ENCODE data around the gene AKR7A2.
"Not testable (repeated sequence)": the region's sequence is repeated elsewhere in the genome, so short reads cannot be mapped to it uniquely, and the experiment has no call there.

AKR7A2 gene

DNA sequence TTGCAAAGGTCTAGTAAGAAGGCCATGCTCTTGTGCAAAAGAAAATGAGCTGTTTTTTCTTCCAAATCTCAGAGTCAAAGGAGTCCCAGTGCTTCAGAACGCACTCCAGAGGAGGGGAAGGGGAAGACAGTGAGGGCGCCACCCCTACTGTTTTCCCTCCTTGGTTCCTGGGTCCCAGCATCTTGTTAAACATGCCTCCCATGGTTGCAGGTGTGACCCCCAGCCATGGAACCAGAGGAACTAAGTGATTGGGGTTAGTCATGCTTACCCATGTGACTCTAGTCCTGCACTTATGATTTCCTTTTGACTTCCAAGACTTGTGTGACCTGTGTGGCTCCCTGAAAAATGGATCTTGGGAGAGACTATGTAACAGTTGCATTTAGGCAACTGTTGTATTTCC lies 17.3 kb downstream of the AKR7A2 start:
- no peak for DNase-seq

DNA sequence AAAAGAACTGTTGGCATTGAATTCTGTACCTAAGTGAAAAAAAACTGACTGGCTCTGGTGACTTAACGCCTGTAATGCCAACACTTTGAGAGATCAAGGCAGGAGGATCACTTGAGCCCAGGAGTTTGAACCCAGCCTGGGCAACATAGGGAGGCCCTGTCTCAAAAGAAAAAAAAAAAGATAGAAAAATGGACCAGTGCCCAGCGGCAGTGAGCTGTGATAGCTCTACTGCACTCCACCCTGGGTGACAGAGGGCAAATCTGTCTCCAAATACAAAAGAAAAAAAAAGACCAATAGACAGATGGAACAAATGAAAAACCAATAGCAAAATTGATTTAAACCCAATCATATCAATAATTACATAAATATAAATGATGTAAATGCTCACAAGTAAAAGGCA lies 22.7 kb downstream of the AKR7A2 start:
- DNase-seq = no peak

DNA sequence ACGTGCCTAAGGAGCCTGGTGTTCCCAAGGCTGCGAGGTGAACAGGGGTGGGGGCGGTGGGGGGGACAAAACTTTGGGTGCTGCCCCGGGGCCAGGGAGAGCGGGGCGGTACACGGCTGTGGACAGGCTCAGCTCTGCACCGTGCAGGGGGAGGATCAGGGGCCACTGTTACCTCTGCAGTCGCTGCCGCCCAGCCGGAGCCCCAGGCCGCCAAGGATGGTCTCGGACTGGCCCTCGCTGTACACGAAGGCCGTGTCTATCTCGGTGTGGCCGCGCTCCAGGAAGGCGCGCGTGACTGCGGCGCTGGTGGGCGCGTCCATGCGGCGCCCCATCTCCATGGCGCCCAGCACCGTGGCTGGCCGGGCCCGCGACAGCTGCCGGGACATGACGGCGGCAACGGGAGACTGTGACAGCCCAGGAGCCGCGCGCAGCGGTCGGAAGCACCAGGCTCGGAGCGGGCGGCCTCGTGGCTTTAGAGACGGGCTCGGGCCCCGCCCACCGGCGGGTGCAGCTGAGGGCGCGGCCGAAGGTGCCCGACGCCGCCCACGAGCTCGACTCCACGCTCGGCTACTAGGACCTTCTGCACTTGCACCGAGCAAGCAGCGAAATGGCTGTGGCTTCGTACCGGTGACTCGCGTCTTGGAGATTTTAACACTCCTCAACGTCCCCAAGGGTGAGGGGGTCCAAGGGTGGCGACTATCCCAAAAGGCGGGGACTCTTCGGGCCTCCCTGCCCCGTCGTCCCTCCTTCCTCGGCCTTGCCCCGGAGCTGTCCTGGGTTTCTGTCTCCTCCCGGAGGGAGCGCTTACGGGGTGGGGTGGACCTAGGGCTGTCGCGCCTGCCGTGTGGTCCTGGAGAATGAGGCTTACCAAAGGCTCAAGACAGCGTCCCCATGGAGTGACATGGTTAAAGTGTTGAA lies 23.4 kb downstream of the AKR7A2 start, which contains the start of gene AKR7A3:
Gene AKR7A3, minus strand, starts transcription at position 447 of the 918 bp plus-strand sequence. Its CDS starts 61 bp downstream, at position 386.
- not testable (repeated sequence) for DNase-seq

- DNase-seq = no peak
These were observed 24.3 kb downstream of the AKR7A2 start for GRCh38 chr1:19287436-19288185.

GRCh38 chr1:19285807-19286206 lies 26.1 kb downstream of the AKR7A2 start:
- not testable (repeated sequence) for DNase-seq

DNA sequence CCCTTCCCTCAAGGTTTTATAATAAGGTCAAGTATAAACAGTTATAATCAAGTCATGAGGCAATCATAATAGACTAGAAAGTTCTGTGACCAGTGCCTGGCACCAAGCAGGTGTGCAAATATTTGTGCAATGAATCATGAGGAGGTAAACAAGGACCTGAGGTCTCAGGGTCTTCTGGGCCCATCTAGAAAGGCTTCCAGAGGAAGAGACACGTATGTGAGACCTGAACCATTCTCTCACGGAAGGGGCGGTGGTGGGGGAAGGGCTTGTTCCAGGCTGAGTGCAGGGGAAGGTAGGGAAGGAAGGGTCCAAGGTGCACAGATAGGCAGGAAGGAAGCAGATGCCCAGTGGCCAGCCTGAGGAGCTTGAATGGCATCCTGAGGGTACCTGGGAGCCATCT lies 26.6 kb downstream of the AKR7A2 start:
- DNase-seq = not testable (repeated sequence)

DNA sequence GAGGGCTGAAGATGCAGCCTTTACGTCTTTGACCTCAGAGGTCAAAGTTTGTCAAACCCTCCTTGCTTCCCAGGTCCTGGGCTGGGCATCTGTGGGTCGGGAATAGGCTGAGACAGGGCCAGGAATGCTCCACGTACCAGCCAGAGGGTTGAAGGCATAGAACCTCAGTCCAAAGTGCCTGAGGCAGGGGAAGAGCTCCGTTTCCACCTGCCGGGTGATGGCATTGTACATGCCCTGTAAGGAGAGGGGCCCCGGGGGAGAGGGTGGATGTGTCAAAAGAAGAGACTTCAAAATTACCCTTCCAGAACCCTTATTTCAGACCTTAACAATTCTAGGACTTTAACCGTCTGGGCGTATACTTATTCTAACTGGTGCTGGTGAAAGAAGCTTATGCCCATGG lies 27.1 kb downstream of the AKR7A2 start:
- no peak for DNase-seq

DNA sequence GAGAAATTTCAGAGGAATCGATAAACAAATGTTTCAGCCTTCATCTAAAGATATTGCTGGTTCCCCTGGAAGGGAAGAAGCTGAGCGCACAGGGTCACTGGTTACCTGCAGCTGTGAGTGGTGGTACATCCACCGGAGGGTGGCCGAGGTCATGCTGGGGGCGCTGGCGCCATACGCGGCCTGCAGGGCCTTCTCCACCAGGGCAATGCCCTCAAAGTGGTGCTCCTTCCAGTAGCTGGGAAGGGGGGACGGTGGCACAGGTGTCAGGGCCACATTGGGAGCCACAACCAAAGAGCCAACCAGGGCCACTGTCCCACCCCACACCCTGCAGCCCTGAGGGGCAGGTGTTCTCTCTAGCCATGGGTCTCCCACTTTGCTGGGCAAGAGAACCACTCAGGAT lies 28.1 kb downstream of the AKR7A2 start:
- no peak for DNase-seq

DNA sequence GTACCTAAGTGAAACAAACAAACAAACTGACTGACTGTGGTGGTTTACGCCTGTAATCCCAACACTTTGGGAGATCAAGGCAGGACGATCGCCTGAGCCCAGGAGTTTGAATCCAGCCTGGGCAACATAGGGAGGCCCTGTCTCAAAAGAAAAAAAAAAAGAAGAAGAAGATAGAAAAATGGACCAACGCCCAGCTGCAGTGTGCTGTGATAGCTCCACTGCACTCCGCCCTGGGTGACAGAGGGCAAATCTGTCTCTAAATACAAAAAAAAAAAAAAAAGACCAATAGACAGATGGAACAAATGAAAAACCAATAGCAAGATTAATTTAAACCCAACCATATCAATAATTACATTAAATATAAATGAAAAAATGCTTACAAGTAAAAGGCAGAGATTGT lies 37.3 kb downstream of the AKR7A2 start:
- DNase-seq = no peak

DNA sequence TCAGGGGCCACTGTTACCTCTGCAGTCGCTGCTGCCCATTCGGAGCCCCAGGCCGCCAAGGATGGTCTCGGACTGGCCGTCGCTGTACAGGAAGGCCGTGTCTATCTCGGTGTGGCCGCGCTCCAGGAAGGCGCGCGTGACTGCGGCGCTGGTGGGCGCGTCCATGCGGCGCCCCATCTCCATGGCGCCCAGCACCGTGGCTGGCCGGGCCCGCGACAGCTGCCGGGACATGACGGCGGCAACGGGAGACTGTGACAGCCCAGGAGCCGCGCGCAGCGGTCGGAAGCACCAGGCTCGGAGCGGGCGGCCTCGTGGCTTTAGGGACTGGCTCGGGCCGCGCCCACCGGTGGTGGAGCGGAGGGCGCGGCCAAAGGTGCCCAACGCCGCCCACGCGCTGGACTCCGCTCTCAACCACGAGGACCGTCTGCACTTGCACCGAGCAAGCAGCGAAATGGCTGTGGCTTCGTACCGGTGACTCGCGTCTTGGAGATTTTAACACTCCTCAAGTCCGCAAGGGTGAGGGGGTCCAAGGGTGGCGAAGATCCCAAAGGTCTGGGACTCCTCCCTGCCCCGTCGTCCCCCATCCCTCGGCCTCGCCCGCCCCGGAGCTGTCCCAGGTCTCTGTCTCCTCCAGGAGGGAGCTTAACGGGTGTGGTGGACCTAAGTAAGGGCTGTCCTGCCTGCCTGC lies 38.0 kb downstream of the AKR7A2 start:
- DNase-seq = not testable (repeated sequence)

DNA sequence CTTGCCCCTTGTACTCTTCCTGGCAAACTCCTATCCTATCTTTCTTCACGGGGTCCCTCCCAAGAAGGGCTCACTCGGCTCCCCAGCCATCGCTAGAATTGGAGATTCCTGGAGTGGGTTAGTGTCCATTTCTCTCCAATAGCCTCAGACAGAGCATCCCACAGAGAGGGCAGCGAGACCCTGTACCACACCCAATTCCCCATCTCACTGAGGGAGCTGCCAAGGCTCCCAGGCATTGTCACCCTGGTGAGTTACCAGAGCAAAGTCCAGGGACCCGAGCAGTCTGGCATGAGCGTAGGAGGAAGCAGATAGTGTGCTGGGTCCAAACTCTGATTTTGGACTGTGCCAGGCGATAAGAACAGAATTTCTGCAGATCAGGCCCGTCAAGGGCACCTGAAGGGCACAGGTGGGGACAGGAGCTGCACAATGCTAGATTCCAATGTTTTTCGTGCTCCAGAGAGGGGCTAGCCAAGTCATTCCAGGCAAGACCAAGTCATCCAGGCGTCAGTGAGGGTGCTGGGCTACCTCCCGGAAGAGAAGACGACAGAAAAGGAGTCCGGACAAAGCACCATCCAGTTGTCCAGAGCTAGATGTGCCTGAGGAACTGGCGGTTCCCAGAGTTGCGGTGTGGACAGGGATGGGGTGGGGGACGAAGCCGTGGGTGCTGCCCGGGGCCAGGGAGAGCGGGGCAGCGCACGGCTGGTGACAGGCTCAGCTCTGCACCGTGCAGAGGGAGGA lies 38.7 kb downstream of the AKR7A2 start:
- DNase-seq = no peak

- no peak for DNase-seq
These were observed 39.9 kb downstream of the AKR7A2 start for GRCh38 chr1:19272064-19272463.

GRCh38 chr1:19270343-19270730 lies 41.6 kb downstream of the AKR7A2 start:
- not testable (repeated sequence) for DNase-seq

DNA sequence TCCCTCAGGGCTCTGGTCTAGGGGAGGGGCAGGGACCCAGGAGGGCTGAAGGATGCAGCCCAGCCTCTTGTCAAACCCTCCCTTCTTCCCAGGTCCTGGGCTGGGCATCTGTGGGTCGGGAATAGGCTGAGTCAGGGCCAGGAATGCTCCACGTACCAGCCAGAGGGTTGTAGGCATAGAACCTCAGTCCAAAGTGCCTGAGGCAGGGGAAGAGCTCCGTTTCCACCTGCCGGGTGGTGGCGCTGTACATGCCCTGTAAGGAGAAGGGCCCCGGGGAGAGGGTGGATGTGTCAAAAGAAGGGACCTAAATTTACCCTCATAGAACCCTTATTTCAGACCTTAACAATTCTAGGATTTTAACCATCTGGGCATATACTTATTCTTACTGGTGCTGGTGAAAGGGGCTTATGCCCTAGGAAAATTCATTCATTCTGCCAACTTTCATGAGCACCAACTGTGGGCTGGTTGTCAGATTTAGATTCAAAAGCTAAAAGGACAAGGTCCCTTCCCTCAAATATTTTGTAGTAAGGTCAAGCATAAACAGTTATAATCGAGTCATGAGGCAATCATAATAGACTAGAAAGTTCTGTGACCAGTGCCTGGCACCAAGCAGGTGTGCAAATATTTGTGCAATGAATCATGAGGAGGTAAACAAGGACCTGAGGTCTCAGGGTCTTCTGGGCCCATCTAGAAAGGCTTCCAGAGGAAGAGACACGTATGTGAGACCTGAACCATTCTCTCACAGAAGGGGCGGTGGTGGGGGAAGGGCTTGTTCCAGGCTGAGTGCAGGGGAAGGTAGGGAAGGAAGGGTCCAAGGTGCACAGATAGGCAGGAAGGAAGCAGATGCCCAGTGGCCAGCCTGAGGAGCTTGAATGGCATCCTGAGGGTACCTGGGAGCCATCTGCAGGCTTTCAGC lies 42.3 kb downstream of the AKR7A2 start:
- DNase-seq = not testable (repeated sequence)

DNA sequence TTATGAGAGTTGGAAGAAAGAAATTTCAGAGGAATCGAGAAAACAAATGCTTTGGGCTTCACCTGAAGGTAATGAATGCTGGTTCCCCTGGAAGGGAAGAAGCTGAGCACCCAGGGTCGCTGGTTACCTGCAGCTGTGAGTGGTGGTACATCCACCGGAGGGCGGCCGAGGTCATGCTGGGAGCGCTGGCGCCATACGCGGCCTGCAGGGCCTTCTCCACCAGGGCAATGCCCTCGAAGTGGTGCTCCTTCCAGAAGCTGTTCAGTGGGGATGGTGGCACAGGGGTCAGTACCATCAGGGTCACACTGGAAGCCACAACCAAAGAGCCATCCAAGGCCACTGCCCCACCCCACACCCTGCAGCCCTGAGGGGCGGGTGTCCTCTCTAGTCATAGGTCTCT lies 43.5 kb downstream of the AKR7A2 start:
- no peak for DNase-seq

DNA sequence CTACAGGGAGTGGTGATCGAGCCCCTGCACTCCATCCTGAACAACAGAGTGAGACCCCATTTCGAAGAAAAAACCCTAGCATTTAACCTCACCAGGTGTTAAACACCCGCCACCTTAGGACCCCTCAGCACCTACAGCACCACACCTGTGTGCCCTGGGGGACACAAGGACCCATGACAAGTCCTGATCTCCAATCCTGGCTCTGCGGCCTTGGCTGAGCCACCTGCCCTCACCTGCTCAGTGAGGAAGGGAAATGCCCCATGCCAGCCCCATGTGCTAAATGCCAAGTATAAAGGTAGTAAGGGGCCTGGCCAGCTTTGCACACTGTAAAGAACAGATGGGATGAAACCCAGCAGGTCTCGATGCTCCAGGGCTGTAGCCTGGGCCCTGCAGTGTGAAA lies 49.2 kb downstream of the AKR7A2 start:
- DNase-seq = no peak

DNA sequence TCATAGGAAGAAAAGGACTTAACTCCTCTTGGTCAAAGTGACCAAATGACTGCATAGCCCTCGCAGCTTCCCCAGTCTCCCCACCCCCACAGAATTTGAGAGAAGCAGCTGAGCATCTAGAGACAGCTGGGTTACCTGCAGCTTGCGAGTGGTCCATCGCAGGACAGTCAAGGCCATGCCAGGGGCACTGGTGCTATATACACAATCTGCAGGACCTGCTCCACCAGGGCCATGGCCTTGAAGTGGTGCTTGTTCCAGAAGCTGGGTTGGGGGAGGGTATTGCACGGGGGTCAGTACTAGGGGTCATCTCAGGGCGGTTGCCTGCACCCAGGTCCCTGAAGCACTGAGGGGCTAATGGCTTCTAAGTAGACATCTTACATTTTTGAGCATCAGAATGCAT lies 49.9 kb downstream of the AKR7A2 start:
- DNase-seq = no peak

GRCh38 chr1:19260211-19261138 lies 51.5 kb downstream of the AKR7A2 start:
- DNase-seq = no peak

- no peak for DNase-seq
These were observed 53.6 kb downstream of the AKR7A2 start for GRCh38 chr1:19258353-19258752.

- no peak for DNase-seq
These were observed 54.6 kb downstream of the AKR7A2 start for GRCh38 chr1:19257178-19257914.

Measured in GF-D8 (cell line).